T-cell (primary cell): ENCODE results near the gene ABO. TPM values are rescaled to one million over a fixed set of nuclear protein-coding genes. Genes with fewer than 3 reads are reported as not detected.

Experiments
- ATAC-seq, 4 experiments: fragments of 200-7000 bp in 3 of 4; fragments of 150-1000 bp in 1 of 4; cut with Tn5 transposase; replicated peaks in 1 of 4; 1 replicate in 3 of 4; 2 replicates in 1 of 4; pipeline ENCODE4 v1.10.0; 2021; ENCODE audit warnings: moderate library complexity in 3 of 4, mild to moderate bottlenecking in 2 of 4, moderate number of reproducible peaks in 1 of 4
- CTCF ChIA-PET, 2 donors: fragments of 300-600 bp; sonication (Branson Sonifier 250); formaldehyde crosslinking; loops; one replicate each; lab custom pipeline; 2022; ENCODE audit warnings: antibody characterized with exemption in 2 of 2; lab: Charles Lee
- POLR2A ChIA-PET, 2 donors: fragments of 300-600 bp; sonication (Branson Sonifier 250); formaldehyde crosslinking; loops; one replicate each; lab custom pipeline; 2022; ENCODE audit warnings: antibody characterized with exemption in 2 of 2; lab: Charles Lee
- DNase-seq, 35 experiments: peaks; one replicate each; pipeline versions ENCODE4 v3.0.0 to v3.0.0-alpha.2; 2013 to 2023
- H3K27ac ChIP-seq: one replicate; pipeline ENCODE4 v1.5.1; 2013; ENCODE audit warnings: low read length
- H3K27me3 ChIP-seq, 2 experiments: replicated peaks in 1 of 2; 1 replicate in 1 of 2; 2 replicates in 1 of 2; pipeline versions ENCODE4 v1.6.1 to v1.7.0; 2013; ENCODE audit warnings: low read length in 1 of 2, mixed read lengths in 1 of 2; ENCODE audit not compliant: control insufficient read depth in 2 of 2, insufficient read depth in 2 of 2; ENCODE audit errors: extremely low read depth in 1 of 2
- H3K36me3 ChIP-seq, 2 donors: 1 replicate in 1 of 2; 2 replicates in 1 of 2; pipeline versions ENCODE4 v1.6.1 to v1.7.0; 2013; ENCODE audit warnings: low read length in 1 of 2; ENCODE audit not compliant: control insufficient read depth in 2 of 2, insufficient read depth in 1 of 2; ENCODE audit errors: extremely low read depth in 1 of 2
- H3K4me1 ChIP-seq, 2 experiments: 1 replicate in 1 of 2; 2 replicates in 1 of 2; pipeline versions ENCODE4 v1.6.1 to v1.7.0; 2013; ENCODE audit warnings: low read length in 2 of 2, mixed read lengths in 1 of 2; ENCODE audit not compliant: insufficient read depth in 2 of 2, control insufficient read depth in 1 of 2; ENCODE audit errors: extremely low read depth in 1 of 2
- H3K4me3 ChIP-seq, 2 donors: 1 replicate in 1 of 2; 2 replicates in 1 of 2; pipeline versions ENCODE4 v1.5.1 to v1.7.0; 2013; ENCODE audit warnings: mild to moderate bottlenecking in 2 of 2, low read length in 1 of 2, moderate library complexity in 1 of 2; ENCODE audit not compliant: control insufficient read depth in 1 of 2; ENCODE audit errors: extremely low read depth in 1 of 2
- H3K9me3 ChIP-seq: 2 replicates; pipeline ENCODE4 v1.7.0; 2013
- H3K27ac Mint-ChIP-seq, 2 donors: one replicate each; pipeline ENCODE4 v1.8.0; 2020 to 2021; ENCODE audit warnings: mild to moderate bottlenecking in 2 of 2, mixed read lengths in 2 of 2
- H3K27me3 Mint-ChIP-seq, 2 donors: one replicate each; pipeline ENCODE4 v1.8.0; 2021 to 2022; ENCODE audit warnings: mixed read lengths in 2 of 2
- H3K36me3 Mint-ChIP-seq: one replicate; pipeline ENCODE4 v1.8.0; 2021; ENCODE audit warnings: mixed read lengths
- H3K4me1 Mint-ChIP-seq, 3 donors: one replicate each; pipeline ENCODE4 v1.8.0; 2020 to 2022; ENCODE audit warnings: mixed read lengths in 3 of 3, mild to moderate bottlenecking in 1 of 3
- H3K4me3 Mint-ChIP-seq, 3 donors: one replicate each; pipeline ENCODE4 v1.8.0; 2020 to 2022; ENCODE audit warnings: mild to moderate bottlenecking in 3 of 3, mixed read lengths in 3 of 3, moderate library complexity in 3 of 3
- H3K9me3 Mint-ChIP-seq, 3 donors: one replicate each; pipeline ENCODE4 v1.8.0; 2020 to 2022; ENCODE audit warnings: mixed read lengths in 3 of 3
- WGBS: methylation state at CpG from one replicate; pipeline ENCODE4 v1.1.5; 2013; ENCODE audit warnings: missing lambda C conversion rate; ENCODE audit not compliant: insufficient coverage; 5-methylcytosine and 5-hydroxymethylcytosine counted together
- total RNA-seq, 35 experiments: library from RNA in 6 of 35; stranded (reverse) in 6 of 35; fragments of 120-200 nt in 1 of 35; gene quantifications; one replicate each; pipeline versions ENCODE4 v1.2.1 to v1.2.4 and lab custom pipeline; 2013 to 2026

The ABO gene
- total RNA-seq, 5 donors from 2014 or later (not counting 1 experiment from before 2014, with no cell fraction given): 0.06 to 1.8 (median 0.37) TPM; not detected in 1

- Histone ChIP-seq H3K27me3 (peaks cover 0 to 46% of the 10 kb centered on the region in 2 experiments), H3K4me3 (no peak overlapping the region), H3K36me3 (no peaks in the 10 kb centered on the region), H3K9me3 (no peaks in the 10 kb centered on the region), H3K4me1 (peaks cover 0 to 2% of the 10 kb centered on the region in 2 experiments), H3K27ac (no peak overlapping the region)
- Mint-ChIP-seq H3K27me3 (peaks cover 16 to 25% of the 10 kb centered on the region in 2 donors), H3K9me3 (no peaks in the 10 kb centered on the region), H3K27ac (no peak overlapping the region), H3K4me1 (peaks cover 0 to 6% (median 0%) of the 10 kb centered on the region in 3 donors), H3K4me3 (no peak overlapping the region), H3K36me3 (no peaks in the 10 kb centered on the region)
- ChIA-PET CTCF (no interaction called here), POLR2A (no interaction called here)
- WGBS: 79% methylated on average over 9 of the region's 9 CpGs
- DNase-seq (no peak), ATAC-seq (no peak)
These were observed 14.5 kb downstream of the ABO start for GRCh38 chr9:133260334-133261102.

GRCh38 chr9:133258061-133259015 is 16.7 kb downstream of the ABO start:
- H3K36me3 ChIP-seq: no peaks in the 10 kb centered on the region
- no peak overlapping the region for H3K27ac ChIP-seq
- Mint-ChIP-seq H3K9me3 (no peaks in the 10 kb centered on the region), H3K36me3 (no peaks in the 10 kb centered on the region), H3K27ac (no peak overlapping the region), H3K4me1 (peaks cover 0 to 6% (median 0%) of the 10 kb centered on the region in 3 donors), H3K27me3 (peaks cover 15 to 21% of the 10 kb centered on the region in 2 donors), H3K4me3 (no peak overlapping the region)
- WGBS: 69% methylated on average over 18 of the region's 21 CpGs
- ATAC-seq: no peak
- H3K4me3 ChIP-seq: no peak overlapping the region
- DNase-seq: no peak
- ChIA-PET CTCF (no interaction called here), POLR2A (no interaction called here)
- H3K4me1 ChIP-seq: peaks cover 0 to 2% of the 10 kb centered on the region in 2 experiments
- H3K9me3 ChIP-seq: no peaks in the 10 kb centered on the region
- peaks cover 0 to 47% of the 10 kb centered on the region in 2 experiments for H3K27me3 ChIP-seq

- CTCF ChIA-PET: no interaction called here
- no peak overlapping the region for H3K27ac Mint-ChIP-seq
These were observed 17.5 kb downstream of the ABO start for GRCh38 chr9:133257465-133257956.

GRCh38 chr9:133256686-133257091 is 18.3 kb downstream of the ABO start:
- Histone ChIP-seq H3K27me3 (peaks cover 0 to 50% of the 10 kb centered on the region in 2 experiments), H3K27ac (no peak overlapping the region), H3K9me3 (no peaks in the 10 kb centered on the region), H3K36me3 (no peaks in the 10 kb centered on the region), H3K4me1 (peaks cover 10 to 11% of the 10 kb centered on the region in 2 experiments), H3K4me3 (no peak overlapping the region)
- Mint-ChIP-seq H3K36me3 (no peaks in the 10 kb centered on the region), H3K27me3 (peaks cover 7 to 16% of the 10 kb centered on the region in 2 donors), H3K4me3 (no peak overlapping the region), H3K9me3 (no peaks in the 10 kb centered on the region), H3K4me1 (peaks cover 0 to 6% (median 0%) of the 10 kb centered on the region in 3 donors), H3K27ac (no peak overlapping the region)
- 54% methylated on average over 7 of the region's 10 CpGs for WGBS
- no peak for DNase-seq
- no peak for ATAC-seq
- ChIA-PET CTCF (interaction anchor here in 1 of 2 donors (0.5 kb wide), 1 partner anchor 227 kb away, joined by 6 read pairs; no protein-coding TSS in a partner anchor), POLR2A (no interaction called here)

More at GRCh38 chr9:133257465-133257956, 17.5 kb downstream of the ABO start:
- H3K4me3 ChIP-seq: no peak overlapping the region
- H3K4me1 ChIP-seq: peaks cover 2 to 8% of the 10 kb centered on the region in 2 experiments
- POLR2A ChIA-PET: no interaction called here
- H3K4me1 Mint-ChIP-seq: peaks cover 0 to 6% (median 0%) of the 10 kb centered on the region in 3 donors
- no peaks in the 10 kb centered on the region for H3K36me3 Mint-ChIP-seq
- ATAC-seq (no peak), DNase-seq (no peak)
- no peak overlapping the region for H3K4me3 Mint-ChIP-seq
- WGBS: 33% methylated on average over 11 of the region's 13 CpGs
- H3K36me3 ChIP-seq: no peaks in the 10 kb centered on the region
- H3K9me3 Mint-ChIP-seq: no peaks in the 10 kb centered on the region
- H3K27me3 ChIP-seq: peaks cover 0 to 46% of the 10 kb centered on the region in 2 experiments
- peaks cover 13 to 21% of the 10 kb centered on the region in 2 donors for H3K27me3 Mint-ChIP-seq
- no peak overlapping the region for H3K27ac ChIP-seq
- H3K9me3 ChIP-seq: no peaks in the 10 kb centered on the region

GRCh38 chr9:133256136-133256461 is 18.9 kb downstream of the ABO start:
- Histone ChIP-seq H3K36me3 (no peaks in the 10 kb centered on the region), H3K27ac (no peak overlapping the region), H3K27me3 (peaks cover 0 to 45% of the 10 kb centered on the region in 2 experiments), H3K9me3 (no peaks in the 10 kb centered on the region), H3K4me1 (peaks cover 10 to 12% of the 10 kb centered on the region in 2 experiments), H3K4me3 (no peak overlapping the region)
- no peaks in the 10 kb centered on the region for H3K9me3 Mint-ChIP-seq
- no peak for ATAC-seq
- H3K27me3 Mint-ChIP-seq: peaks cover 7 to 16% of the 10 kb centered on the region in 2 donors
- H3K4me3 Mint-ChIP-seq: no peak overlapping the region
- WGBS: 94% methylated on average over 30 of the region's 30 CpGs
- H3K36me3 Mint-ChIP-seq: no peaks in the 10 kb centered on the region
- no peak overlapping the region for H3K27ac Mint-ChIP-seq
- peaks cover 0 to 6% (median 0%) of the 10 kb centered on the region in 3 donors for H3K4me1 Mint-ChIP-seq
- POLR2A ChIA-PET: no interaction called here
- CTCF ChIA-PET: no interaction called here
- DNase-seq: no peak
